A673 (cell line): ENCODE results near the gene SEMA6C.

ENCODE experiments used
- EZH2 ChIP-seq: fragments of 200-600 bp; sonication (generic); IDR thresholded peaks from 2 replicates; pipeline ENCODE4 v1.6.1; 2017; ENCODE audit warnings: borderline replicate concordance, low read depth, mild to moderate bottlenecking, mixed read lengths, antibody characterized with exemption, low read length; ENCODE audit not compliant: poor library complexity, severe bottlenecking
- TF ChIP-seq, protein P1 (sequence below): fragments of 300-800, 200-600 bp; sonication (generic); conservative IDR thresholded peaks from 2 replicates; pipeline ENCODE4 v1.5.1; 2017; ENCODE audit warnings: low read depth, mild to moderate bottlenecking, antibody characterized with exemption, low read length, moderate library complexity, mixed read lengths

DNA sequence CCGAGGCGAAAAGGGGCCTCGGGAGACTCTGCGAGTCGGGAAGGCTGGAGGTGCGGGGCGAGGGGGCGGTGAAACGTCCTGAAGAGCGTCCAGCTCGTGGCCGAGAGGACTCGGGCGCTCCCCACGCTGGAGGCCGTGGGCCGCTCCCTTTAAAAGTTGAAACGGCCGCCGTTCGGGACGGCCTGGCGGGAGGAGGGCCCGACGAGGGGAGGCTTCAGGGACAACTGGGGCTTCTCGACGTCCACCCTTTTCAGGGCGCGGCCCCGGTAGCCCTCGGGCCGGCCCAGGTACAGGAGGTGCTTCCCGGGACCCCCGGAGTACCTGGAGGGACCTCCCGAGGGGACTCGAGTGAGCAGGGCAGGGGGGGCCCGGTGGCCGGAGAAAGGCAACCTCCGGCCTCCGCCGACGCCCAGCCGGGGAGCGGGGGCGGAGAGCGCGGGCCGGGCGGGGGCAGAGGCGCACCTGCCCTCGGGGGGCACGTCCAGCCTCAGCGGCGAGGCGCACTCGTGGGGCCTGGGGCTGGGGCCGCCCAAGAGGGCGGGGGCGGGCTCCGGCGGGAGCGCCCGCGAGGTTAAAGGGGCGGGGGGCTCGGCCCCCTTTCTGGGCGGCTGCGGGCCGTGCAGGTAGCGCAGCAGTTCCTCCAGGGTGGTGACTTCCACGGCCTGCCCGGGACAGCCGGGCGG lies 14.0 kb downstream of the SEMA6C start:
- no peak for TF ChIP-seq EZH2
- TF ChIP-seq, protein P1, sequence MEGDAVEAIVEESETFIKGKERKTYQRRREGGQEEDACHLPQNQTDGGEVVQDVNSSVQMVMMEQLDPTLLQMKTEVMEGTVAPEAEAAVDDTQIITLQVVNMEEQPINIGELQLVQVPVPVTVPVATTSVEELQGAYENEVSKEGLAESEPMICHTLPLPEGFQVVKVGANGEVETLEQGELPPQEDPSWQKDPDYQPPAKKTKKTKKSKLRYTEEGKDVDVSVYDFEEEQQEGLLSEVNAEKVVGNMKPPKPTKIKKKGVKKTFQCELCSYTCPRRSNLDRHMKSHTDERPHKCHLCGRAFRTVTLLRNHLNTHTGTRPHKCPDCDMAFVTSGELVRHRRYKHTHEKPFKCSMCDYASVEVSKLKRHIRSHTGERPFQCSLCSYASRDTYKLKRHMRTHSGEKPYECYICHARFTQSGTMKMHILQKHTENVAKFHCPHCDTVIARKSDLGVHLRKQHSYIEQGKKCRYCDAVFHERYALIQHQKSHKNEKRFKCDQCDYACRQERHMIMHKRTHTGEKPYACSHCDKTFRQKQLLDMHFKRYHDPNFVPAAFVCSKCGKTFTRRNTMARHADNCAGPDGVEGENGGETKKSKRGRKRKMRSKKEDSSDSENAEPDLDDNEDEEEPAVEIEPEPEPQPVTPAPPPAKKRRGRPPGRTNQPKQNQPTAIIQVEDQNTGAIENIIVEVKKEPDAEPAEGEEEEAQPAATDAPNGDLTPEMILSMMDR = no peak
